Stimulated activated CD8-positive, alpha-beta memory T cell treated with anti-CD3 and anti-CD28 coated beads, Interleukin-7, amount 100 ng/mL, for 48 hours (primary cell): ENCODE data around the gene ADGRV1.
"Not testable (repeated sequence)": the region's sequence is repeated elsewhere in the genome, so short reads cannot be mapped to it uniquely, and the experiment has no call there.

Source experiments
- DNase-seq, 2 donors: peaks; one replicate each; pipeline ENCODE4 v3.0.0-alpha.2; 2020; ENCODE audit warnings: low read depth in 1 of 2; ENCODE audit errors: extremely low read depth in 1 of 2

The ADGRV1 gene

DNA sequence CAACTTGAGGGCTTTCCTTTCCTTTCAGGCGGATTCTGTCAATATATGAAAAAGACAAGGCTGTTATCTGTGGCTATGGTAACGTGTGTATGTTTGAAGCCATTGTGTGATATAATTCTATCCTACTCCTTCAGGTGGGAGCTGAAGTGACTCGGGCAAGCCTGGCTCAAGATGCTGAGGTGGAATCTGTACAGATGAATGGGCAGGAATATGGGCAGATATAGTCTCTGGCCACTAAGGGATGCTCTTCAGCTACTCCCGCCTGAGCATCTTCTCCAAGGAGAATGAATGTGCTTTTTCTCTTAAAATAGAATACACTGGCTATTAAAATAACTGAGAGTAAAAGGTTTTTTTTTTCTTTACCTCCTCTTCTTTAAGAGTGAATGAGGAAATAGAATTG, 244.8 kb downstream of the ADGRV1 start:
- DNase-seq = no peak

DNA sequence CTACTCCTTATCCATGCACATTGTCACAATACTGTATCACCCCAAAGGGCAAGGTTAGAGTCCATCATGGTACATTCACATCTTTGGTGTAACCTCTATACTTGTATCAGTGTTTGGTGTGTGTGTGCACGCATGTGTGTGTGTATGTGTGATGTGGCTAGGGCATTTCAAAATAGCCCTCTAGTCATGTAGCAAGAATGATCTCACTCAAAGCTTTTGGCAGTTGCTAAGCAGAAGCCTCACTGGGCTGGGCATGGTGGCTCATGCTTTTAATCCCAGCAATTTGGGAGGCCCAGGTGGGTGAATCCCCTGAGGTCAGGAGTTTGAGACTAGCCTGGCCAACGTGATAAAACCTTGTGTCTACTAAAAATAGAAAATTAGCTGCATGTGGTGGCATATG, 245.3 kb downstream of the ADGRV1 start:
- no peak for DNase-seq

DNA sequence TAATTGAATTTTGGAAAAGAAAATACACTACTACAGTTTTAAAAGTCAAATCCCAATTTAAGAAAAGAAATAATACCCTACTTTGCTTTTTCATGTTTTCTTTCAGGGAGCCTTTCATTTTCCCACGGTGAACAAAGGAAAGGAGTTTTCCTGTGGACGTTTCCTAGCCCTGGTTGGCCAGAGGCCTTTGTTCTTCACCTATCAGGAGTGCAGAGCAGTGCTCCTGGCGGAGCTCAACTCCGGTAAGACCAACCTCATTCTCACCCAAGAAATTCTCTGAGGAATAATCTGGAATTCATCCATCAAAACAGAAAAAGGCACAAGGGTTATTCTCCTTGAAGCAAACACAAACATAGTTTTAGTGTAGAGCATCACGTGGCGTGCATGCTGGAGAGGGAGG, 248.9 kb downstream of the ADGRV1 start:
- no peak for DNase-seq

DNA sequence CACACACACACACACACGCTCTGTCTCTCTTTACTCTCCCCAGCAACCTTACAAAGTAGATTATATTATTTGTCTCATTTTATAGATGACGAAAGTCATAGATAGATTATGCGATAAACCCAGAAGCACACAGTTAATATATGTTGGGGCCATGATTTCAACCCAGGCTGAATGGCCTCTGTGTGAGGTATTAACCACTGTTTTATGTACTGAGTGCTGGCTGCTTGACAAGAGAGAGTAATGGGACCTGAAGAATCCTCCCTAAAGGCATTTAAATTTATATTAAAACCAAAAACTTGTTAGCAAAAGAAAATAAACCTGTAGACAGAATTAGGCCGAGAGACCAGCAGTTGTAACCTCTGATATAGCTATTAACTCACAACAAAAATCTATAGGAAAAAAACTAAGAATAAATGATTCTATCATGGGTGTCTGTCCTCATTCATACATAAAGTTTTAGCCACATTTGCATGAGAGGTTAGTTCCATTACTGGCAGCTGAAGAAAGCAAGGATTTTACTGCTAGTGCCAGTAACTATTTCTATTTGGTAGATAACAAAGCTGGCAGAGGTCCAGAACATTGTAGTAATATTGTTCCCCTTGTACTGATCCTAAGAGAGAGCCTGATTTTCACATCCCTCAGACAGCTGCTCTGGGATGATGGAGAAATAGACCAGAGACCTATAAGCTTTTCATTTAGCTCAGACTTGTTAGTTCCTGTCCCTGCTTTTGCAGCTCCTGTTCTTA, 250.9 kb downstream of the ADGRV1 start:
- no peak for DNase-seq

DNA sequence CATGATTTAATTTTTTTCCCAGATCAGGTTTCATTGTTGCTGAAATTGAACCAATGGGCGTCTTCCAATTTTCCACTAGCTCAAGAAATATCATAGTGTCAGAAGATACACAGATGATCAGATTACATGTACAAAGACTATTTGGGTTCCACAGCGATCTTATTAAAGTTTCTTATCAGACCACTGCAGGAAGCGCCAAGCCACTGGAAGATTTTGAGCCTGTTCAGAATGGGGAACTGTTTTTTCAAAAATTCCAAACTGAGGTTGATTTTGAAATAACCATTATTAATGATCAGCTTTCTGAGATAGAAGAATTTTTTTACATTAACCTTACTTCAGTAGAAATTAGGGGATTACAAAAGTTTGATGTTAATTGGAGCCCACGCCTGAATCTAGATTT, 251.6 kb downstream of the ADGRV1 start:
- DNase-seq = no peak

DNA sequence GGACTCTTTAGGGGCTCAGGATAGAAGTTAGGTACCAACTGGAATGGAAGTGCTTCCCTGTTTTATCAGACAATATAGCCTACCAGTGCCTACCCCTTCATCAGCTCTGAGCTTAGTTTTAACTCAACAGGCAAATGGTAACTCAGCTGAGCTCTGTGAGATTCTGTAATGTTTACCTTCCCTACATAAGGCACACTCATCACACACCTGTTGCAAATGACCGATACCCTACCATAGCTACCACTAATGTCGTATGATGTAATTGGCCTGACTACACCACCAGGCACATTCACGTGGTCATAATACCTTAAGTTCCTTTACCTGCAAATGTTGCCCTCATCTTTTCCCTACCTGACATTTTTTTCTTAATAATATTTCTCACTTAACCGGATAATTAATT, 254.8 kb downstream of the ADGRV1 start:
- no peak for DNase-seq

DNA sequence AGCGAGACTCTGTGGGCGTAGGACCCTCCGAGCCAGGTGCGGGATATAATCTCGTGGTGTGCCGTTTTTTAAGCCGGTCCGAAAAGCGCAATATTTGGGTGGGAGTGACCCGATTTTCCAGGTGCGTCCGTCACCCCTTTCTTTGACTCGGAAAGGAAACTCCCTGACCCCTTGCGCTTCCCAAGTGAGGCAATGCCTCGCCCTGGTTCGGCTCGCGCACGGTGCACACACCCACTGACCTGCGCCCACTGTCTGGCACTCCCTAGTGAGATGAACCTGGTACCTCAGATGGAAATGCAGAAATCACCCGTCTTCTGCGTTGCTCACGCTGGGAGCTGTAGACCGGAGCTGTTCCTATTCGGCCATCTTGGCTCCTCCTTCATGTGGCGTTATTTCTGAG, 263.5 kb downstream of the ADGRV1 start:
- DNase-seq = not testable (repeated sequence)

DNA sequence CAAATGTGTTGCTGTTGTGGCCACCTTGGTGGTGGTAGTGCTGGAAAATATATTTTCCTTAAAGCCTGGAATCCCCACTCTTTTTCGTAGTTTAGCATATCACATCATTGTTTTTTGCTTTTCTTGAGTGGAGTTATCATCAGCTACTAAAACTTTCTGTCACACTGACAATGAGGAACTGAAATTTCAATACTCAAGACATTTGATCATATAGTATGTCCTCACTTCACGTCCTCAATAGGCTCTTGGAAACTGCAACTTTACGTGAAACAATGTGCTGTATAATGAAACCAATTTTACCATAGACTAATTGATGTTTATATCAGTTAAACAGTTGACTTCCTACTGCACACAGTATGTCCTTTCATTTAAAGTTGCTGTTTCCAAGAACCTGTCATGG, 265.8 kb downstream of the ADGRV1 start:
- DNase-seq = no peak

DNA sequence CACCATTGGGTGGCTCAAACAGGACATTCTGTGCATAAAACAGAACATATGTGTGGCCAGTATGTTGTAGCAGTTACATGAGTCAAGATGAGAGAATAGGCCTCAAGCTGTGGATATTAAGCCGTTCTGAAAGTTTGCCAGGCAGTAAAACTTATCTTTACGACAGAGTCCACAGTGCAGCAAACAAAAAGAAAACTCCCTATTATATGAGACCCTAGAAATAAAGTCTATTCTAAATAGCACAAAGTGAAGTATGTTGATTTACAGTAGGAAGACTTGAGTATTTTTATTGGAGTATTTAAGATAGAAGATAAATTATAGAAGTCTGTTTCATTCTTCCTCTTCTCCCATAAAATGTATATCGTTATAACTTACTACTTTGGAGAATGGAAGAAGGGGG, 271.5 kb downstream of the ADGRV1 start:
- no peak for DNase-seq

DNA sequence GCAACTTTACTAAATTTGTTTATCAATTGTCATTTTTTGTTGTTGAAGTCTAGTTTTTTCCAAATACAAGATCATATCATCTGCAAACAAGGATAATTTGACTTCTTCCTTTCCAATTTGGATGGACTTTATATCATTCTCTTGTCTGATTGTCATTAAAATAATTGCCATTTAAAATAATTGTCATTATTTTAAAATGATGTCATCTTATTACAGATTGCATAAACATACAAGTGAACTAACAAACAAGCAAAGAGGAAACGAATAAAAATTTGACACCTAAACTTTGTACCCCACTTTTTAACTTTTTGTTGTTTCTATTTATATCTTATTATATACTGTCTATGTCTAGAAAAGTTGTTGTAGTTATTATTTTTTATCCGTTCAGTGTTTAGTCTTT, 275.2 kb downstream of the ADGRV1 start:
- no peak for DNase-seq

DNA sequence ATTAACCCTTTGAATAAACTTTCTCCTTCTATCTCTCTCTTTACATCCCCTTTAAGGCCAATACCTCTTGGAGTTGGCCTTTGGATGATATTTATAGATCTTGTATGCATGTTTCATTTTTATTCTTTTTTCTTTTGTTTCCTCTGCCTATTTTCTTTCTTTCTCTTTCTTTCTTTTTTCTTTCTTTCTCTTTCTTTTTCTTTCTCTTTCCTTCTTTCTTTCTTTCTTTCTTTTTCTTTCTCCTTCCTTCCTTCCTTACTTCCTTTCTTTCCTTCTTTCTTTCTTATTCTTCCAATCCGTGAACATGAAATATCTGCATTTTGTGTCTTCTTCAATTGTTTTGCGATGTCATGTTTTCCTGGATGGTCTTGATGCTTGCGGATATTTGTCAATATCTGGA, 276.1 kb downstream of the ADGRV1 start:
- DNase-seq = no peak

DNA sequence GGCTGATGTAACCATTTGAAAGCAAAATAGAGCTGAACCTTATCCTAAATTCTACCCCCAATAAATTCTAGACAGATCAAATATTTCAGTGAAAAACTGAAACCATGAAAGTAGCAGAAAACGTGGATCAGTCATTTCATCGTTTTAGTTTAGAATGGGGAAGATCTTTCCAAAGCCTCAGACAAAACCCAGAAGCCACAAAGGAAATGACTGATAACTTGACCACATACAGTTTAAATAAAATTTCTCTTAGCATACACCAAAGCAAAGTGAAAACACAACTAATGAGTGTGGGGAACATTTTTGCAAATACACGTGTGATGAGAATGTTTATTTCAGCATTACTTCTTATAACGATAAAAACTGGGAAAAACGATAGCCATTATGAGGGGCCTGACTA, 284.8 kb downstream of the ADGRV1 start:
- DNase-seq = no peak

DNA sequence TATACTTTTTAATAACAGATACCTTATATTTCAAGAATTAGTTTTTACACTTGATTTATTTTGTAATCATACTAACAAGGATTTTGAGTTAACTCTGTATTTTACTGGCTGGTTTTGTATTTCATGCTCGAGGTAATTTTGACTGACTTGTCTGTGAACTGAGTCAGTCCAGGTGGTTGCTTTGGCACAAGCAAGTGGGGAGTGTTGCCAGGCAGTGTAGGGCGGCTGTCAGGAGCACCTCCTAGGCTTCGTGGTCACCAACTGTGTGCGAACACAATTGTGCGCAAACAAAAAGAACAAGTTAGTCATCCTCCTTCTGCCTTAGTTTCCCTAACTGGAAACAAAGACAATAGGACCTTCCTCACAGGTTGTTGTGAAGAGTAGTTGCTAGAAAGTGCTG, 286.3 kb downstream of the ADGRV1 start:
- DNase-seq = no peak

DNA sequence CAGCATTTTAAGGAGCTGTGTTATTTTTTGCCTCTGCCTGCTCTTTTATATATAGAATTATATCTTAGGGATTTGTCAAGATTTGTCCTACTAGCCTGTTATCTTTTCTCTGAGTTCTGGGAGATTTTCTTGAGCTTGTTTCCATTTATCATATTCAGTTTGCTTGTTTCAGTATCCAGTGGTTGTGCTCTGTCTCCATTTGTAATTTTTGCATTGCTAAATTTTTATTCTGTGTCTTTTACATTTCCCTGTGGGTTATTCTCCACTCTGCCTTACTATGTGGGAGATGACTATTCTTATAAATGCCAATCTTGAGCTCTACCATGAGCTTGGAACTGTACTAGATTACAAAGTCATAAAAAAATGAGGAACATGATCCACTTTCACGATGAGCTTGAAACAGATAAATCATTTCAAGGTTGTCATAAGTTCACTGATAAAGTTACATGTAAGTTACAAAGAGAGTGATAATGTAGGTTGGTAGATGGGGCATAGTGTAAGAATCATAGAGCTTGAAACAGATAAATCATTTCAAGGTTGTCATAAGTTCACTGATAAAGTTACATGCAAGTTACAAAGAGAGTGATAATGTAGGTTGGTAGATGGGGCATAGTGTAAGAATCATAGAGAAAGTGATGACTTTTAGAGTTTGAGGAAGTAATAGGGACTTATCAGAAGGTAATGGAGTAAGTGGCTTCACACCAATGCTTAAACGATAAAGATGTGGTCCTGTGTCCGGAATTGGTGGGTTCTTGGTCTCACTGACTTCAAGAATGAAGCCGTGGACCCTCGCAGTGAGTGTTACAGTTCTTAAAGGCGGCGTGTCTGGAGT, 287.3 kb downstream of the ADGRV1 start:
- DNase-seq = no peak

DNA sequence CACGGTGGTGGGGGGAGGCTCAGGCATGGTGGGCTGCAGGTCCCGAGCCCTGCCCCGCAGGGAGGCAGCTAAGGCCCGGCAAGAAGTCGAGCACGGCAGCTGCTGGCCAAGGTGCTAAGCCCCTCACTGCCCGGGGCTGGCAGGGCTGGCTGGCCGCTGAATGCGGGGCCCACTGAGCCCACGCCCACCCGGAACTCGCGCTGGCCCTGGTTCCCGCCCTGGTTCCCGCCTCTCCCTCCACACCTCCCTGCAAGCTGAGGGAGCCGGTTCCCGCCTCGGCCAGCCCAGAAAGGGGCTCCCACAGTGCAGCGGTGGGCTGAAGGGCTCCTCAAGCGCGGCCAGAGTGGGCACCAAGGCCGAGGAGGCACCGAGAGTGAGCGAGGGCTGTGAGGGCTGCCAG, 289.0 kb downstream of the ADGRV1 start:
- not testable (repeated sequence) for DNase-seq

DNA sequence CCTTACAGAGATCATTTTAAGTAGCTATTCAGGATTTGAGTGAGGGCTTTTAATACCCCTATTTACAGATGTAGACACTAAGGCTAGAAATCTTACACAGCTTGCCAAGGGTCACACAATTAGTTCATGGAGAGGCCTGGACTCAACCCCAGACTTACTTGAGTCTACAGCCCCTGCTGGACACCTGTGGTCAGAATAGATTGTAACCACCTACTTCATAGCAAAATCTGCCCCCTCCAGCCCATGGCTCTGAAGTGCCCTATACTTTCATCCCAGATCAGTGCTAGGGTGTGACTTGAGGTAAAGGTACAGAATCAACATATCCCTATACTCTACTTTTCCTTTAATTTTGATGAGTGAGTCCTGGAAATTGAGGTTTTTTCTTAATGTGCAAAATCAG, 291.3 kb downstream of the ADGRV1 start:
- no peak for DNase-seq

DNA sequence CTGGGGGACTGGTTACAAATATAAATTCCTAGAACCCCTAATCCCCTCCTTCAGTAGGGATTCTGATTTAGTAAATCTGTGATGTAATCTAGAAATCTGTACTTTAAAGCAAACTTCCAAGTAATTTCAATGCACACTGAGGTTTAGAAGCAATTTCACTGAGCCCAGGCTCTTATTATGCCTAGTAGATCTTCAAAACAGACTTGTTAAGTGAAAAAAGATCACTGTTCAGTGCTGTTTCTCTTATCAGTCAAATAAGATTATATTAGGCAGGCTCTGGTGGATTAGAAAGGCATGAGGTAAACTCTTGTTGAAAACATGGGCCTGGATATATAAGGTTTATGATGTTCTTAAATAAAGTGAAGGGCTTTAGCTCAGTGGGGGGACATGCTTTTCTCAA, 293.9 kb downstream of the ADGRV1 start:
- DNase-seq = no peak

DNA sequence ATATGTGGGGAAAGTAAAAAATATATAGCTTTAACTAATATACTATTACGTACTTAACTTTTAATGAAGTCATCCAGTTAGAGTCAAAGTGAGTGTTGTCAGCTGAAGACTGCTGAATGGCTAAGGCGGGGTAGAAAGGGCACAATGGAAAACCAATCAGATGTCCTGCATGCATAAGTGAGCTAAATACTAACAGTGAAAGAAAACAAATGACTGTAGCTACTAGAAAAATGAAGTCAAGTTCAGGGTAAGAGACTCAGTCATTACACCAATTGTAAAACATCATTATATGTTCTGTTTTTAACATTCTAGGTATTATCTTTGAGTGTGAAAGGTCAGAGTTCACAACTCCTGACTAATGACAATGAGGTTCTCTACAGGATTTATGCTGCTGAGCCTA, 295.2 kb downstream of the ADGRV1 start:
- no peak for DNase-seq

DNA sequence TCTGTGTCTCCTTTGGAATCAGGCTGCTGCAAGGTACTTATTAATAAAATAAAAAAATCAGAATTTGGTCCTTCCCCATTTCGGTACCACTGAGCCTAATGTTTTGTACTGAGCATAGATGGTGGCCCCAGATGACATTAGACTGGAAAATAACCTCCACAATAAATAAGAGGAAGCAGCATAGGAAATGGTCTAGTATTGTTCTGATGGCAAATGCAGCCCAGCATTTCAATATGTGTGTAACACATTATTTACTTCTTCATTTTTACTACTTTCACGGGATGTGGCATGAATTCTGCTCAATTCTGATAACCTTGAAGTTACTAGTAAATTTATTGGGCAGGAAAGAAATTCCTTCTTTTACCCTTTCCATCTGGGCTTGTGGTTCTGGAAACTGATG, 295.6 kb downstream of the ADGRV1 start:
- no peak for DNase-seq

DNA sequence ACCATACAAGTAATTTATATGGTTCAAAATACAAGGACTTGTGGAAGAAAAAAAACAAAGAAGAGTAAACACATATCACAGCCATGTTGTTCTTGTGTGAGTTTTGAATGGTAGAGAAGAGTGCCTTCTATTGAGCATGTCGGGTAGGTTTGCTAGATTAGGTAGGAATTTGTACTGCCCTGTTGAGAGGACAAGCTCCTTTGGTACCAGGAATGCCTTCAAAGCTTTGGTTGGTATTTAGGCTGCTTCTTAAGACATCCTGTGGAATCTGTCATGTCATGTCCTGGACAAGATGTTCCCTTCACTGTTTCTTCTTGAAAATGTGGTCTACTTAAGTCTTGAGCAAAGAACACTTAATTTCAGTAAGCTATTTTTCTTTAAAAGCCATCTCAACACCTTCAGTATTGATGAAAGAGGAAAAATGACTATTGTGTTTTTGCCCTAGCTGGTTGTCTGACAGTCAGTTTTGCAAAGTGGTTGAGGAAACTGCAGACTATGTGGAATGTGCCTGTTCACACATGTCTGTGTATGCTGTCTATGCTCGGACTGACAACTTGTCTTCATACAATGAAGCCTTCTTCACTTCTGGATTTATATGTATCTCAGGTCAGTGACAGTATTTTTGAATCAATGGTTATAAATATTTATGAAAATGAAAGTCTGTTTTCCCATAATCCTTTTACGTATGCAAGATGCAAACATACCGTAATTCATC, 296.9 kb downstream of the ADGRV1 start:
- no peak for DNase-seq

DNA sequence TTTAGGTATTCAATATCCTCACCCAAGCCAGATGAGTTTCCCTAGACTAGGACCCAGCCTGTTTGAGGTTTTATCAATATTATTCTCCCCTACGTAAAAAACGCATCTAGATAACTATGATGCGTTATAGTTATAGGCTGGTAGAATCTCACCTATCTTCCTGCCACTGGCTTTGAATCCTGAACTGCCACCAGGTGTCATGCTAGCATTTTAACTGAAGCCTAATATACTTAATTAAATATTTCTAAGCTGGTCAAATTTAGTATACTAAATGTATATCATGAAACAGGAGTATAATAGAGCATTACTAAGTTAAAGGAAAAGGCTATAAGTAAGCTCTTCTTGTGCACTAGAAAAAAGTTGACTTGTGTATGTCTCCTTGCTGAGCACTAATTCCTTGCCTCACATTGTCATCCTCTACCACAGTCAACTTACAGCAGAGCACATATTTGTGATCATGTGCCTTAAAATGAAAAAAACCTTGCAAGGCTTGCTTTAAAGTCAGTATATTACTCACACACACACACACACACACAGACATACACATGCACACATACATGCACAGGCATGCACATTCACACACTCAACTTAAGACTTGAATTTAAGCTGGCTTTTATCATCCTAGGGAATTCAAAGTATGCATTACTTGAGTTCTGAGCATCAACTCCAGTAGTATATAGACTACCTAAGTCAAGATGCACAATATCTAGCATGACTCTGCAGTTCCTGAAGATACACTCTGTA, 303.4 kb downstream of the ADGRV1 start:
- no peak for DNase-seq
